GM12874 (cell line): ENCODE results near the gene NFATC4.

Experiments used
- CTCF ChIP-seq: IDR thresholded peaks from 2 replicates; pipeline ENCODE4 v1.5.1; 2011; ENCODE audit warnings: low read depth, mild to moderate bottlenecking, control low read depth, low read length, moderate library complexity; ENCODE audit not compliant: insufficient read depth

NFATC4 gene

GRCh38 chr14:24334431-24335291 lies 33.3 kb upstream of the NFATC4 start, which contains the start of gene ADCY4:
TSS of gene ADCY4 (minus strand) at chr14:24335071. CDS start at chr14:24334652, 419 bp downstream.
- TF ChIP-seq CTCF: no peak

DNA sequence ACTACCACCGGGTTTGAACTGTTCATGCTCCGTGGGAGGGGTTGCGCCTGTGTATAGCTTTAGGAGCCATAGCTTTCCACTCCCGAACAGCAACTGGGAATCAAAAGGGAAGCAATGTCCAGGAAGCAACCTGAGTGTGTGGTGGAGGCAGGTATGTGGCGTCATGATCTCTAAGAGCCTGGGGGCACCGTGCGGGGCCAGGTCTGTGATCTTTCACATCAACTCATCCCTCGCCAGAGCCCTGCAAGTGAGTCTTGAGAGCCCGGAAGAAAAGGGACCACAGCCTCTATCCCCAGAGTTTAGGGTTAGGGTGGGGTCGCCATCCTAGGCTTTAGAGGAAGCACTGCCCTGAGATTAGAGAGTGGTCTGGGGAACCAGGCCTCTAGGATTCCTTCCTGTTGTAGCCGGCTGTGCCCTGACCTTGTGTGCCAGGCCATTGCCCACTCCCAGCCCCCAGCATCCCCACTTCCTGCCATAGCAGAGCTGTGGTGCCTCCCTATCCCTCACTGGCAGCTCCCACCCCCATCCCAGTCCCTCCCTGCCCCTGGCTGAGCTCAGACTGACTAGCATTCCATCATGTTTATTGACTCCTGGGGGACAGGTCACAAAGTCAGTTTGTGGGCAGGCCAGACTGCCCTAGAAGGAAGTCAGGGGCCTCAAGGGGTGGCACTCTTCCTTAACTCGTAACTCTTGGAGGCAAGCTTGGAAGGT lies 32.4 kb upstream of the NFATC4 start:
- no peak for TF ChIP-seq CTCF

DNA sequence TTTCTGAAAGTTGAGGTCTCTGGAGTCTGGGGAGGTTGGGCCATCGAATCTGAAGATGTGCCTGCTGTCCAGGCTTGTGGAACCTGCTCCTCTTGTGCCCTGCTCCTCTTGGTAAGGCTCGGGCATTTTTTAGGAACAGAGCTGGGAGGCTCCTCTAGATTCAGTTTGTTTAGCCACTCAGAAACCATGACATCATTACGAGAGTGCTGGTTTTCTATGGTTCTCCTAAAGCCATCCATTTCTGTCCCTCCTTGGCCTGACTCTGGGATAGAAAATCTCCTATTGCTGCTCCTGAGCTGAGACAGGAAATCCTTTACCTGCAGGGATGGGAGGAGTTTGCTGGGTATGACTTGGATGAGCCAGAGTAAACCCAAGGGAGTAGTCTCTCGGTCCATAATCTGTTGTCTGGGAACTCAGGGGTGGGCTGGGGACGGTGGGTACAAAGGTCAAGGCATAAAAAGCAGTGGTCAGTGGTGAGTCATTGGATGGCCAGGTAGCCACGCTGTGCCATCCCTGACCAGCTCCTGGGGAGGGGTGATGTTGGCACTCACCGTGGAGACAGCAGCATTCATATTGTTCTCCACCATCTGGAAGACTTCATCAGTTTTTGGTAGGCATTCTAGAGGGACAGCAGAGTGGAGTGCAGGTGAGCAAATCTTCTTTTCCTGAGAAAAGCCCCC lies 30.7 kb upstream of the NFATC4 start:
- no peak for TF ChIP-seq CTCF

DNA sequence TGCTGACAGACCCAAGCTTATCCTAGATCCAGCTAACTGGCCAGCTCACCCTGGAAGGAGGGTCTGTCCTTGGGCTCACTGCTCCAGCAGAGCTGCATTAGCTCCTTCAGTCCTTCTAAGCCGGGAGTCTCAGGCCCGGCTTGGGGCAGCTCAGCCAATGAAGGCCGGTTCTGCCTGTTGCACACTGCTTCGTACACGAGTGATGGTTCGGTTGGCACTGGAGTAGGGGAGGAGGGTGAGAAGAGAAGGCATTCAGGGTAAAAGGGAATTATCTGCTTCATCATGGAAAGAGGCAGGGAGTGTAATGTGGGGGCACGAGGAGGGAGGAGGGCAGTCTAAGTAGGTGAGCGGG lies 30.2 kb upstream of the NFATC4 start:
- TF ChIP-seq CTCF: no peak

- no peak for TF ChIP-seq CTCF
These were observed 29.1 kb upstream of the NFATC4 start for GRCh38 chr14:24338843-24339242.

- TF ChIP-seq CTCF: no peak
These were observed 28.5 kb upstream of the NFATC4 start, which contains the start of gene RIPK3 for GRCh38 chr14:24339284-24340151. TSS of gene RIPK3 (minus strand) at chr14:24339991. CDS start at chr14:24339826, 165 bp downstream.
